Cortex of kidney (tissue), 1 donor: ENCODE measurements around the gene OTOA.
"Not testable (repeated sequence)": the region's sequence is repeated elsewhere in the genome, so short reads cannot be mapped to it uniquely, and the experiment has no call there.

ENCODE experiments used
- DNase-seq: peaks from one replicate; lab custom pipeline; 2025; lab: John Stamatoyannopoulos, UW

The OTOA gene

DNA sequence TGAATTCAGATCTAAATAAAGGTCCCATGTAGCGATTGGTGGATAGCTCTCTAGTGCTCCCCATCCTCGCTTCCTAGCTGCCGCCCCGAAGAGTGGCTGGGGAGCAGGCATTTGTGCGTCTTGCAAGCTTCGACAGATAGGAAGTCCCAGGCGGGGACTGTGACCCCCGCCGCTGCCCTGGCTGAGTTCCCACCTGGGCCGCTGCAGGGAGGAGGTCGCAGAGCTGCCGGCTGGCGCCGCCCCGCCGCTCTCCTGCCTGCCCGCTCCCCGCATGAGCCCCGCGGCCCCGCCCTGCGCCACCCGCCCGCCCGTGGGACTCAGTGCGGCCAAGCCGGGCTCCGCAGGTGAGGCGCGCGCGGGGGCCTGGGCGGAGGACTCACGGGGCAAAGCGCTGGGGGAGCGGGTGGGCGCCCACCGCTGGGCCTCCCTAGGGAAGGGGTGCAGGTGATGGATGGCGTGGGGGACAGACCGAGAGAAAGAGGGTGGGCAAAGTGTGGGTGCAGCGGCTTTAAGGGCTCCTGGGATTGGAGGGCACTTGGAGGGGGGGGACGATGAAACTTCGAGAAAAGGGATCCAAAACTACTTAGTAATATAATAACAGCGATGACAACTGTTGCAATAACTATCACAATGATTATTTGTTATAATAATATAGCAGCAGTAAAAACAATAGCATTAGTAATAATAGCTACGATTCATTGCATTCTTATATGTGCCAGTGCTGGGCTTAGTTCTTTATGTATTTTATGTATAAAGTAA is at the start of gene OTOA:
Gene OTOA, plus strand, starts transcription at position 80 of the 759 bp plus-strand sequence. CDS start 14,547 bp downstream, outside the sequence.
- DNase-seq = no peak

DNA sequence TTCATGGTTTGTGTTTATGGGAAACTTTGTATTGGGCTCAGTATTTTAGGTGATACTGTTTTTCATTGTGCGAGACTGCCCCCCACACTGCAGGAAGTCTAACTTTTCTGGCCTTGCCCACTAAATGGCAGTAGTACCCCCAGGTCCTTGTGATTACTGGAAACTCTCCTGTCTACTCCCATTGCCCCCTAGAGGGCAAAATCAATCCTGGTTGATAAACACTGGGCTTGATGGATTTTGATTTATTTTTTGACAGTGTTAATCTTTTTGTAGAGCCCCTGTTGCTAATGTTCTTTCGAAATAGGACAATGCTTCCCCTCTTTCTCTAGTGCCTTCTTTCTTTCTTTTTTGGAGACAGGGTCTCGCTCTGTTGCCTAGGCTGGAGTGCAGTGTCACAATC is 48.9 kb upstream of the OTOA start:
- no peak for DNase-seq

DNA sequence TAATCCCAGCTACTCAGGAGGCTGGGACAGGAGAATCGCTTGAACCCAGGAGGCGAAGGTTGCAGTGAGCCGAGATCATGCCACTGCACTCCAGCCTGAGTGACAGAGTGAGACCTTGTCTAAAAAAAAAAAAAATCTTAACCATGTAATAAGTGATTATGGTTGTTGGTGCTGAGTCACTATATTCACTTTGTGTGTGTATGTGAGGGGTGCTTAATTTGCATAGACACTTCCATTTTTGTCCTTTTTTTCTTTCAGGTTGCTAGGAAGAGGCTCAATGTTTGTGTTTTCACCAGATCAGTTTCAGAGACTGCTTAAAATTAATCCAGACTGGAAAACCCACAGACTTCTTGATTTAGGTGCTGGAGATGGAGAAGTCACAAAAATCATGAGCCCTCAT is 46.2 kb upstream of the OTOA start:
- no peak for DNase-seq

DNA sequence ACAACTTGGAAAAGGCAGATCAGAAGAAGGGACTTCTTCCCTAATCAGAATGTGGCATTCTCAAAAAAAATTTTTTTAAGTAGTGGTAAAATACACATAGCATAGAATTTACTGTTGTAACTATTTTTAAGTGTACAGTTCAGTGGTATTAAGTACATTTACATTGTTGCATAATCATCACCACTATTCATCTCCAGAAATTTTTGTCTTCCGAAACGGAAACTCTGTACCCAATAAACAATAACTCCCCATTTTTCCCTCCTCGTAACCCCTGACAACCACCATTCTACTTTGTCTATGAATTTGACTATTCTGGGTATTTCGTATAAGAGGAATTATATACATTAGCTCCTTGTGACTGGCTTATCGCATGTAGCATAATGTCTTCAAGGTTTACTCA is 45.5 kb upstream of the OTOA start:
- no peak for DNase-seq

DNA sequence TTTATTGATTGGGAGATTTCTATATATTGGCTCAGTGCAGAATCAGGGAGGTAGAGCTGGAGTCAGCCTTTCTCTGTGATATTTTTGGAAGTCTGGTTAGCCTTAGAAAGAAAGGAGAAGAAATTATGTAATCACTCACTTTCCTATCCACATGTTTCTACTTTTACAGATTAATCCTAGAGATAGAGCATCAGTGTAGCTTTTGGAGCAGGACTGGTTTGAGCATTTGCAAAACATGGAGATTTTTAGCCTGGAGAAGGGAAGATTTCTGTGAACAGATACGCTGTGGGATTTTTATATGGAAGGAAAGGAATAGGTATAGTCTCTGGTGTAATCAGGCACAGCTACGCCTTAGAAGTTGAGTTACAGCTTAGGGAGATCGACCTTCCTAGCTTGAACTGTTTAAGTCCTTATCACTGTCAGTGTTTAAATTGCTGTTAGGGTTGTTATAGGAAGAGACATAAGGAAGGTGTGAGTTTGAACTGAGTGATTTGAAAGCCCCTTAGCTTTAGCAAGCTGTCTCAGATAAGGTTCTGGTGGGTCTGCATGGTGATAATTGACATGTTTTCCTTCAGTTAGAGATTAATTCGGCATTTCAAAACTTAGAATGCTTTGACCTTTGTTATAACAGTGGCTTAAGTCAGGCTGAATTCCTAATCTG is 43.9 kb upstream of the OTOA start:
- no peak for DNase-seq

DNA sequence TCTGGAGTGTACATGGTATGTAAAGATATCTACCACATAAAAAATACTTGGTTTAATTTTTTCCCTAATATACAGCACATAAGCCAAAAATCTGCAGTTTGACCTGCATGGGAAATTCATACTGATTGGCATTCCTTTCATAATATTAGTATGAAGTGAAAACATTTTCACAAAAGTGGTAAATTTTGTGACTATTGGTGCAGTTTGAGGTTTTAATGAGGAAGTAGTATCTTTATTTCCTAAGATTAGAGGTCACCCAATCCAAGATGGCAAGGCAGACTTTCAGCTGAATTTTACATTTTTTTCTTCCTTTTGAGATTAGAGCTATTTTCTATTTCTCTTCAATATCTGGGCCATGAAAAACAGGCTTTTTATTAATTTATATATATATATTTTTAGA is 43.2 kb upstream of the OTOA start:
- no peak for DNase-seq

DNA sequence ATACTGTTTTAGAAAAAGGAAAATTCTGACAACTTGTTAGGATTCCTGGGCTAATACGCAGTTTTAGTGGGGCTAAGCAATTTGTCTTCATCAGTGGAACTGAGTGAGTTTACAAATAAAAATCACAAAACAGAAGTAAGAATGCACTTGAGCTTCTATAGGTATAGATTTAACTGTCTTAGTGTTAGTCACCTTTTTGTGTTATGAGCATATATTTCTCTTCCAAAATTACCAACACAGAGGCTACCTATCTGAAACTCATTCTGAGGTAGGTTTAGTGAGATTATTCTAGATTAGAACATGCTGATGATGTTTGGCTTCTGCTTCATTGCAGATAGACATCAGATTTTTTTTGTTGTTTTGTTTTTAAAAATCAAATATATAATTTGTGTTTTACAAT is 41.2 kb upstream of the OTOA start:
- no peak for DNase-seq

DNA sequence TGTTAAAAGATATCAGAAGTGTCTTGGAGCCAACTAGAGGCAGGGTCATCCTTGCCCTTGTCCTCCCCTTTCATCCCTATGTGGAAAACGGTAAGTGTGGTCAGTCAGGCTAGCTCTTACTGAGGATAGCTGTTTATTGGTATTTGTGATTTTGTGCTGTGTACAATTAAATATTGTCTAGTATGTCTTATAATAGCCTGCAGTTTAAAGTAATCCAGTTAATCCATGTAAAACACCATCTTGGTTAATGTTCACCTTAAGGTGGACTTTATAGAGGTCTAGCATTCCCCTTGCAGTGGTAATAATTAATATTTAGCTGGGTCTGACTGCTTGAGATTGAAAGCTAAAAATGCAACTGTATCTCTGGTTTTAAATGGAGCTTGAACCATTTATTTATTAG is 38.7 kb upstream of the OTOA start:
- no peak for DNase-seq

DNA sequence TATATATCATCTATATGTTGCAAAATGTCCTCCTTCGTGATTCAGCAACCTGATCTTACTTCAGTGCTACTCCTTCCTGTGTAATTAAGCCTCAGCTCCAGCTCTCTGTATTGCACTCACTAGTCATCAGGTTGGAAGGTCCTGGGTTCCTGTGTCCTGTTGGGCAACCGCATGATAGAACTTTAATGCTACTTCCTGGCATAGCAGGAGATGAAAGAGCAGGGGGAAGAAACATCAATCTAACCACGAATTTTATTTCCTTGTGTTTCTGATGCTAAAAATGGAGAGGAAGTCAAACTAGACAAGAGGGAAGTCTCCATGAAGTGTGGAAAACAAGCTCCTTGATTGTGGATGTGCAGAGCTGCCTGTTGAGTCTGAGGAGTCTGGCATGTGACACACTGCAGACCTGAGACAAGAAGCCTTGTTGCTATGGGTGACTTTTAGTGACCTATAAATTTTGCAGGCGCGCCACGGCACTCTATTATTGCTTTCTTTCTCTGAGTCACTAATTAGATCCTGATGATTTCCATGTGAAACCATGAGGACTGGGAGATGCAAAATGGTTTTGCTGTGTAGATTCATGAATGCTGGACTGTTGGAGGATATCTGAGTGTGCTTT is 37.0 kb upstream of the OTOA start:
- no peak for DNase-seq

DNA sequence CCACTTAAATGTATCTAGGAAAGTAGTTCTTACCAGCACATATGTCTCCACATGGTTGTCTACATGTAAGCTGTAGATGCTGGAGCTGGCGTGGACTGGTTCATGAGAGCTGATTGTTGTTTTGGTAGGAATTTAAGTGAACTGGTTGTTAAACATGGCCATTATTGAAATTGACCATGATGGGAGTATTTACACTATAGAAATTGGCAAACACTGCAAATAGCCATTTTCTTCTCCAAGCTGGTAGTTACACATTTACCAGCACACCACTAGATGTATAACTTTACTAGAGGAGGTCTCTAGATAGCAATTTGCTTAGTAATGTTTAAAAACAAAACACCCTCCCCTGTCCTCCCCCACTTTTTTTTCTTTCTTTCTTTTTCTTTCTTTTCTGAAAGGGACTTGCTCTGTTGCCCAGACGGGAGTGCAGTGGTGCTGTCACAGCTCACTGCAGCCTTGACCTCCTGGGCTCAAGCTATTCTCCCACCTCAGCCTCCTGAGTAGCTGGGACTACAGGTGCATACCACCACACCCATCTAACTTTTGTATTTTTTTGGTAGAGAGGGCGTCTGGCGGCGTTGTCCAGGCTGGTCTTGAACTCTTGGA is 35.5 kb upstream of the OTOA start:
- DNase-seq = no peak

DNA sequence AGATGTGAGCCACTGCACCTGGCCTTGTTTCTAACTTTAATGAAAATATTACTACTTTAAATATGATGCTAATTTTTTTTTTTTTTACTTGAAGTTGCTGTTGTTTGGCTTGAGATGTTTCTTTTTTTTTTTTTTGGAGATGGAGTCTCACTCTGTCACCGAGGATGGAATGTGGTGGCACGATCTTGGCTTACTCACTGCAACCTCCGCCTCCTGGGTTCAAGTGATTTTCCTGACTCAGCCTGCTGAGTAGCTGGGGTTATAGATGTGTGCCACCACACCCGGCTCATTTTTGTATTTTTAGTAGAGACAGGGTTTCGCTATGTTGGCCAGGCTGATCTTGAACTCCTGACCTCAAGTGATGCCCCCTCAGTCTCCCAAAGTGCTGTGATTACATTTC is 35.0 kb upstream of the OTOA start:
- no peak for DNase-seq

DNA sequence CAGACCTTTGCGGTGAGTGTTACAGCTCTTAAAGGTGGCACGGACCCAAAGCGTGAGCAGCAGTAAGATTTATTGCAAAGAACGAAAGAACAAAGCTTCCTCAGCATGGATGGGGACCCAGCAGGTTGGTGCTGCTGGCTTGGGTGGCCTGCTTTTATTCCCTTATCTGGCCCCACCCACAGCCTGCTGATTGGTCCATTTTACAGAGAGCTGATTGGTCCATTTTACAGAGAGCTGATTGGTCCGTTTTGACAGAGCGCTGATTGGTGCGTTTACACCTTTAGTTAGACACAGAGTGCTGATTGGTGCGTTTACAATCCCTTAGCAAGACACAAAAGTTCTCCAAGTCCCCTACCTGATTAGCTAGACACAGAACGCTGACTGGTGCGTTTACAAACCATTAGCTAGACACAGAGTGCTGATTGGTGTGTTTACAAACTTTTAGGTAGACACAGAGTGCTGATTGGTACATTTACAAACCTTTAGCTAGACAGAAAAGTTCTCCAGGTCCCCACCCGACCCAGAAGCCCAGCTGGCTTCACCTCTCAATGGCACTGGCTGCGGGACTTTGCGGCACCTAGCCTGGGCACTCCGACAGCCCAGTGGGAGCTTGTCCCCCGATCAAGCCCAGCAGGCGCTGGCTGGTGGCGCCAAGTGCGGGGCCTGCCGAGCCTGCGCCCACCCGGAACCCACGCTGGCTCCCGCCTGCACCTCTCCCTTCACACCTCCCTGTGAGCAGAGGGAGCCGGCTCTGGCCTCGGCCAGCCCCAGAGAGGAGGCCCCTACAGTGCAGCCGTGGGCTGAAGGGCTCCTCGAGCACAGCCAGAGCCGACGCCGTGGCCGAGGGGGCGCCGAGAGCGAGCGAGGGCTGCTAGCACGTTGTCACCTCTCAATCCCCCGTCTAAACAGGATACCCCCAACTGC is 33.9 kb upstream of the OTOA start:
- DNase-seq = not testable (repeated sequence)

DNA sequence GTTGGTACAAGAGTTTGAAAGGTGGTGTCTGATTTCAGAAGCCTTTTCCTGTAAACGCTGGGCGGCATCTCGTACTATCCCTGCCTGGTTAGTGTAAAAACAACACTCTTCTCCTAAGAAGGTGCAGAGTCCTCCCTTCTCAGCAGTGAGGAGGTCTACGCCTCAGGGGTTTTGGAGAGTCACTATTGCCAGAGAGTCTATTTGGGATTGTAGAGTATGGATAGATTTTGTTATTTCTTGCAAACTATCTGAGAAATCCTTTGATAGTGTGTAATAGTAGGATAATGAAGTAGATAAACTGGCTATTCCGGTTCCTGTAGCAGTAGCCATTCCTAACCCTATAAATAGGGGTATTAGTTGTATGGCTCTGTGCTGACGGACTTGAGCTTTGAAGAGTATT is 32.9 kb upstream of the OTOA start:
- not testable (repeated sequence) for DNase-seq

DNA sequence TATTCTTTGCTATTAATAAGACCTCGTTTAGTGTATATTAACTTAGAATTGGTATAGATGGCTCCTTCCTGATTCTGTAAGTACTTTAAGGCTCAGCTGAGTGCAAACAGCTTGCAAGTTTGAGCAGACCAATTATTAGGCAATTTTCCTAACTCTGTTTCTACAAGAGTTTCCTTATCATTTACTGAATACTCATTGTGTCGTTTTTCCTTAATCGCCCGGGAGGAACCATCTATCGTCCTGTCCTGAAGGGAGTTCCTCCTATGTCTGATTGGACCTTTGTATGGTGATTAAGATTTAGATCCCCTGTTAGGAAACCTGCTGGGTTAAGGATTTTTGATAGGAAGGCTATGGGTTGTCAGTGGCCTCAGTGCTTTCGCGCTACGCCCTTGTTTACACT is 32.4 kb upstream of the OTOA start:
- DNase-seq = not testable (repeated sequence)

DNA sequence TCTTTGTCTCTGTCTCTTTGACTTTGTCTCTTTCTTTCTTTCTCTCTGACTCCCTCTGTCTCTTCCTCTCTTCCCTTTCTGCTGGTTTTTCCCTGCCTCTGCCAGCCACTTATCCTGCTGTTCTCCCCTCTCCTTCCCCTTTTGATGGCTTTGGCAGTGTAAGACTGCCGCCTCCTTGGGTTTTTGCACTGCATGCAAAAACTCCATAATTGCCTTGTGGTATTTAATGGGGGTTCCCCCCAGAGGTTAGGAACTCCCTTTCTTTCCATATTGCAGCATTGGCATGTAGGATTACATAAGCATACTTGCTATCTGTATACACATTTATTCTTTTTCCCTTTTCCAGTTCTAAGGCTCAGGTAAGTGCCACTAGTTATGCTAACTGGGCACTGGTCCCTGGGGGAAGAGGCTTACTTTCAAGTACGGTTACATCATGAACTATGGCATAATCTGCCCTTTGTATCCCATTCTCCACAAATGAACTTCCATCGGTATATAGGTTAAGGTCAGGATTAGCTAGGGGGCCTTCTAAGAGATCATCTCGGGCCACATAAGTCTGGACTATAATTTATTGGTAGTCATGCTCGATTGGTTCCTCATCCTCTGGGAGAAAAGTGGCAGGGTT is 31.7 kb upstream of the OTOA start:
- DNase-seq = not testable (repeated sequence)

DNA sequence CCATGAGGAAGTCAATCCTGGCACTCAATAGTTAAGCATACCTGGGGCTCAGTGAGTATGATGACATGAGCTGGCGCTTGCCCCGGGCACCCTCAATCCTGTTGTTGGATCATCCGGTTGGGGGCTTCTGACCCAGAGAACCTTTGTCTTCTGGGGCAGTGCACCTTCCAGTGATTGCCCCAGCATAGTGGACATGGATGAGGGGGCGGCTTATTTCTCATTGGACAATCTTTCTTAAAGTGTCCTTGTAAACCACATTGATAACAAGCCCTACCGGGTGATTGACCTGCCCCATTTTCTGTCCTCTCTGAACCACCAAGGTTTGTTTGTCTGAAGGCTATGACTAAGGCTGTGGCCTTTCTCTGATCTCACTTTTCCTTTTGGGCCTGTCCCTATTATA is 29.6 kb upstream of the OTOA start:
- no peak for DNase-seq

DNA sequence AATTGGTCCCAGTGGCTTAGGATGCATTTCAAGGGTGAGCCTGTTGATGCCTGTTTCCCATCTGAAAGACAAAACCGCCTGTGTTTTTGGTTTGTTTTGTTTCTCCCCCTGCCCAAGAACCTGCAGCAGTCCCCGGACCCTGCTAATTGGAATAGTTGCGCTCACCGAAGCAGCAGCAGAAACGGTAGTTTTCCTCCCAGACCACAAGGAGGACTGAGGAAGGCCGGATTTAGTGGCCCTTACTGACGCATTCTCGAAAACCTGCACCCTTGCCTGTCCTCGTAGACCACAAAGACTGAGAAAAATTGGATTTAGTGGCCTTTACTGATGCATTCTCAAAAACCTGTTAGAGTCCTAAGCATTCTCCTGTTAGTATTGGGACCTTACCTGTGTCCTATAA is 28.1 kb upstream of the OTOA start:
- not testable (repeated sequence) for DNase-seq

DNA sequence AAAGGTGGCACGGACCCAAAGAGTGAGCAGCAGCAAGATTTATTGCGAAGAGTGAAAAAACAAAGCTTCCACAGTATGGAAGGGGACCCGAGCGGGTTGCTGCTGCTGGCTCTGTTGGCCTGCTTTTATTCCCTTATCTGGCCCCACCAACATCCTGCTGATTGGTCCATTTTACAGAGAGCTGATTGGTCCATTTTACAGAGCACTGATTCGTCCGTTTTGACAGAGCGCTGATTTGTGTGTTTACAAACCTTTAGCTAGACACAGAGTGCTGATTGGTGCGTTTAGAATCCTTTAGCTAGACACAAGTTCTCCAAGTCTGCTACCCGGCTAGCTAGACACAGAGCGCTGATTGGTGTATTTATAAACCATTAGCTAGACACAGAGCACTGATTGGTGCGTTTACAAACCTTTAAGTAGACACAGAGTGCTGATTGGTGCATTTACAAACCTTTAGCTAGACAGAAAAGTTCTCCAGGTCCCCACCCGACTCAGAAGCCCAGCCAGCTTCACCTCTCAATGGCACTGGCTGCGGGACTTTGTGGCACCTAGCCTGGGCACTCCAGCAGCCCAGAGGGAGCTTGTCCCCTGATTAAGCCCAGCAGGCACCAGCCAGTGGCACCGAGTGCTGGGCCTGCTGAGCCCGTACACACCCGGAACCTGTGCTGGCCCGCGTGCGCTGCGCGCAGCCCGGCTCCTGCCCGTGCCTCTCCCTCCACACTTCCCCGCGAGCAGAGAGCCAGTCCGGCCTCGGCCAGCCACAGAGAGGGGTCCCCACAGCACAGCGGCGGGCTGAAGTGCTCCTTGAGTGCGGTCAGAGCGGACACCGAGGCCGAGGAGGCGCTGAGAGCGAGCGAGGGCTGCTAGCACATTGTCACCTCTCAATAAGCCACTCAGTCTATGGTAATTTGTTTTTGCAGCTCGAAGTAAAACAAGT is 26.5 kb upstream of the OTOA start:
- no peak for DNase-seq

DNA sequence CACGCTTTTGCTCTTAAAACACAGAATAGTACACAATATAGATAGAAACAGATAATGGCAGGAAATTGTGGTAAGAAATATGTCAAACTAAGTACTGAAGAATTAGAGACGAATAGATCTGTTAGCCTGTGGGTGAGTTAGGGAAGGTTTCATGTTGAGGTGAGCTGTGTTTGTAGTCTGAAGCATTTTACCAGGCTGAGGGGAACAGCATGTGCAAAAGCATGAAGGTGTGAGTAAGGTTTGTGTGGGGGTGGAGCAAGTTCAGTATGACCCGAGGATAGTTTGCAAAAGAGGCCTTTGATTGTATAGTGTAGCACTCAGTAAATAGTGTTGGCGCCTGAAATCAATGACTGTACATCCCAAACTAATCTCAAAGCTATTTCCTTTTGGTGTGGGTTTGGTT is 25.2 kb upstream of the OTOA start:
- DNase-seq = no peak

DNA sequence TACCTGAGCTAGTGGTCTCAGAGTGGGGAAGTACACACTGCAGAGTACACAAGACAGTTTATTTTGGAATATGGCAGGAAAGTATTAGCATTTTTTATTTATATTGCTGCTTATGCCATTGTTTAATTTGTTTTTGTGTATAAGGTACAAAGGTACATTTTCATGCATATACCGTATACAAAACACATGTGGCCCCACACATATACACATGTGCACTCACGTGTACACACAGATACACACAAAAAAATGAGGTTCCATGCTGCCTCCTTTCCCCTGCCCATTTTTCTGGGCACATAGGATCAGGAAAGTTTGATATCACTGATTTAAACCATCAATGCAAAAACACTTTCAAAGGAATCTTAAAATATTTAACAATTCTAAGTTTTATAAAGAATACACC is 24.3 kb upstream of the OTOA start:
- DNase-seq = no peak
